HG03066 (cell line): ENCODE results near the gene TAF11L14.

Source experiments
- ATAC-seq: cut with Tn5 transposase; IDR thresholded peaks from one replicate; pipeline ENCODE4 v1.9.1; 2021; ENCODE audit warnings: low read depth; ENCODE audit not compliant: unreplicated experiment

Gene TAF11L14

GRCh38 chr5:17678751-17679324, 44.6 kb downstream of the TAF11L14 start:
- no peak for ATAC-seq

DNA sequence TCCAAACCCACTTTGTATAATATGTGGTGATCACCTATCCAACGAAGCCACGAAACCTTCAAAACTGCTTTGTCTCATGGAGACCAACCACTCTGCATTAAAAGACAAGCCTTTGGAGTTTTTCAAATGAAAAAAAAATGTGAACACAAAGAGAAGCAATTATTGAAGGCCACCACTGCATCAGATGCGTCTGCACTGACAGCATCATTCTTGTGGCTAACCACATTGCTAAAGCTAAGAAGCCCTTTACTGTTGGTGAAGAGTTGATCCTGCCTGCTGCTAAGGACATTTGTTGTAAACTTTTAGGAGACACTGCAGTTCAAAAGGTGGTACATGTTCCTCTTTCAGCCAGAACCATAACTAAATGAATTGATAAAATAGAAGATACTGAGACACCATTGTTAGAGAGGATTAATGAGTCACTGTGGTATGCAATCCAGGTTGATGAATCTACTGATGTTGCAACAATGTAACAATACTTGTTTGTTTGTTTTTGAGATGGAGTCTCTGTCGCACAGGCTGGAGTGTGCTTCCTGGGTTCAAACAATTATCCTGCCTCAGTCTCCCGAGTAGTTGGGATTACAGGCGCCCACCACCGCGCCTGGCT, 45.4 kb downstream of the TAF11L14 start:
- ATAC-seq: no peak

- ATAC-seq: no peak
Observed at GRCh38 chr5:17680737-17681136, 46.5 kb downstream of the TAF11L14 start.
